Fibroblast of gingiva (primary cell): ENCODE data around the gene ZSCAN1.
"Not testable (repeated sequence)": the region's sequence is repeated elsewhere in the genome, so short reads cannot be mapped to it uniquely, and the experiment has no call there.

Source experiments
- DNase-seq: peaks from one replicate; pipeline ENCODE4 v3.0.0-alpha.2; 2011; ENCODE audit warnings: low read depth

The ZSCAN1 gene

GRCh38 chr19:58033741-58034476 is at the start of gene ZSCAN1:
Gene ZSCAN1 (plus strand): TSS chr19:58034025. CDS start chr19:58037837, 3,812 bp downstream.
- peak; percentile 83 for DNase-seq

- no peak for DNase-seq
Observed at GRCh38 chr19:57992841-57993240, 41.0 kb upstream of the ZSCAN1 start.

GRCh38 chr19:58000677-58001076 is 33.1 kb upstream of the ZSCAN1 start:
- no peak for DNase-seq

- no peak for DNase-seq
Observed at GRCh38 chr19:58001895-58002369, 31.9 kb upstream of the ZSCAN1 start.

- DNase-seq = peak; percentile 87
Observed at GRCh38 chr19:58002384-58003173, 31.2 kb upstream of the ZSCAN1 start, which contains the start of gene ZNF606. Gene ZNF606 (minus strand): TSS chr19:58002820. CDS start chr19:58001319, 1,501 bp downstream.

- DNase-seq = peak; percentile 11
Observed at GRCh38 chr19:58003174-58003828, 30.5 kb upstream of the ZSCAN1 start.

- DNase-seq = no peak
Observed at GRCh38 chr19:58007285-58007684, 26.5 kb upstream of the ZSCAN1 start.

GRCh38 chr19:58008877-58009276 is 24.9 kb upstream of the ZSCAN1 start:
- DNase-seq = not testable (repeated sequence)

- no peak for DNase-seq
Observed at GRCh38 chr19:58009301-58009665, 24.5 kb upstream of the ZSCAN1 start.

GRCh38 chr19:58009666-58010301 is 24.0 kb upstream of the ZSCAN1 start:
- DNase-seq = peak; percentile 56

- no peak for DNase-seq
Observed at GRCh38 chr19:58010507-58010906, 23.3 kb upstream of the ZSCAN1 start.

GRCh38 chr19:58014141-58014540 is 19.7 kb upstream of the ZSCAN1 start:
- DNase-seq = no peak

GRCh38 chr19:58020129-58020528 is 13.7 kb upstream of the ZSCAN1 start:
- no peak for DNase-seq

GRCh38 chr19:58021541-58022282 is 12.1 kb upstream of the ZSCAN1 start:
- DNase-seq = peak; percentile 36

GRCh38 chr19:58022283-58022660 is 11.6 kb upstream of the ZSCAN1 start:
- no peak for DNase-seq

- DNase-seq = no peak
Observed at GRCh38 chr19:58024661-58025060, 9.2 kb upstream of the ZSCAN1 start.

- DNase-seq = no peak
Observed at GRCh38 chr19:58034477-58034793, 610 bp downstream of the ZSCAN1 start.

GRCh38 chr19:58035863-58036262 is 2.0 kb downstream of the ZSCAN1 start:
- no peak for DNase-seq

- DNase-seq = no peak
Observed at GRCh38 chr19:58037927-58038687, 4.3 kb downstream of the ZSCAN1 start.

- no peak for DNase-seq
Observed at GRCh38 chr19:58038688-58039204, 4.9 kb downstream of the ZSCAN1 start.
